Naive B cell (primary cell): ENCODE results near the gene NRF1. TPM values are rescaled to one million over a fixed set of nuclear protein-coding genes. Genes with fewer than 3 reads are reported as not detected.
A peak's percentile ranks its signal among the peaks of the same experiment; 100 is the strongest.
"Not testable (repeated sequence)": the region's sequence is repeated elsewhere in the genome, so short reads cannot be mapped to it uniquely, and the experiment has no call there.

Experiments
- ATAC-seq, 2 donors: fragments of 150-1000 bp; cut with Tn5 transposase; 2 replicates each; pipeline ENCODE4 v1.10.0; 2021; ENCODE audit warnings: low read depth in 2 of 2, mild to moderate bottlenecking in 2 of 2, moderate library complexity in 2 of 2
- DNase-seq: peaks from one replicate; pipeline ENCODE4 v3.0.0; 2022
- H3K27ac Mint-ChIP-seq, 6 donors: one replicate each; pipeline ENCODE4 v1.8.0; 2020 to 2022; ENCODE audit warnings: mild to moderate bottlenecking in 6 of 6, mixed read lengths in 6 of 6, moderate library complexity in 5 of 6, inconsistent platforms in 2 of 6
- H3K27me3 Mint-ChIP-seq, 3 donors: one replicate each; pipeline ENCODE4 v1.8.0; 2021 to 2022; ENCODE audit warnings: mixed read lengths in 3 of 3, mild to moderate bottlenecking in 1 of 3
- H3K36me3 Mint-ChIP-seq, 2 donors: one replicate each; pipeline ENCODE4 v1.8.0; 2020 to 2022; ENCODE audit warnings: mixed read lengths in 2 of 2, inconsistent platforms in 1 of 2, mild to moderate bottlenecking in 1 of 2
- H3K4me1 Mint-ChIP-seq, 3 donors: one replicate each; pipeline ENCODE4 v1.8.0; 2020 to 2022; ENCODE audit warnings: mixed read lengths in 3 of 3, inconsistent platforms in 1 of 3, mild to moderate bottlenecking in 1 of 3, moderate library complexity in 1 of 3
- H3K4me3 Mint-ChIP-seq, 8 donors: one replicate each; pipeline ENCODE4 v1.8.0; 2020 to 2022; ENCODE audit warnings: mild to moderate bottlenecking in 8 of 8, mixed read lengths in 8 of 8, moderate library complexity in 8 of 8, inconsistent platforms in 2 of 8
- H3K9me3 Mint-ChIP-seq, 7 donors: one replicate each; pipeline ENCODE4 v1.8.0; 2020 to 2022; ENCODE audit warnings: mixed read lengths in 7 of 7, mild to moderate bottlenecking in 5 of 7, inconsistent platforms in 2 of 7, moderate library complexity in 1 of 7
- polyA plus RNA-seq, 6 donors: library from polyadenylated mRNA; unstranded; fragments of 300-500 nt; fragmentation: Illumina TruSeq; gene quantifications; one replicate each; pipeline ENCODE4 v1.2.3, GENCODE V29; 2021; ENCODE audit warnings: low read depth in 6 of 6

Gene NRF1
- polyA plus RNA-seq, 6 donors from 2014 or later: 9.6 to 32.4 (median 28.9) TPM

- peaks cover 8 to 19% (median 14%) of the 10 kb centered on the region in 3 donors for H3K4me1 Mint-ChIP-seq
- H3K27me3 Mint-ChIP-seq: no peaks in the 10 kb centered on the region
- H3K9me3 Mint-ChIP-seq: peaks cover 4 to 23% (median 17%) of the 10 kb centered on the region in 7 donors
- no peak for ATAC-seq
- peaks cover 28 to 29% of the 10 kb centered on the region in 2 donors for H3K36me3 Mint-ChIP-seq
- peak overlapping the region in 4 of 6 donors; percentile 24 to 79 (median 40) for H3K27ac Mint-ChIP-seq
- no peak overlapping the region for H3K4me3 Mint-ChIP-seq
- no peak for DNase-seq
Observed at GRCh38 chr7:129664029-129665012, 52.8 kb downstream of the NRF1 start.

GRCh38 chr7:129665013-129665401 is 53.5 kb downstream of the NRF1 start:
- ATAC-seq (no peak), DNase-seq (no peak)
- peak overlapping the region in 2 of 6 donors; percentile 27 to 52 for H3K27ac Mint-ChIP-seq
- no peaks in the 10 kb centered on the region for H3K27me3 Mint-ChIP-seq
- H3K9me3 Mint-ChIP-seq: peaks cover 4 to 17% (median 13%) of the 10 kb centered on the region in 7 donors
- peaks cover 21 to 22% of the 10 kb centered on the region in 2 donors for H3K36me3 Mint-ChIP-seq
- H3K4me3 Mint-ChIP-seq: no peak overlapping the region
- peaks cover 8 to 14% (median 13%) of the 10 kb centered on the region in 3 donors for H3K4me1 Mint-ChIP-seq

DNA sequence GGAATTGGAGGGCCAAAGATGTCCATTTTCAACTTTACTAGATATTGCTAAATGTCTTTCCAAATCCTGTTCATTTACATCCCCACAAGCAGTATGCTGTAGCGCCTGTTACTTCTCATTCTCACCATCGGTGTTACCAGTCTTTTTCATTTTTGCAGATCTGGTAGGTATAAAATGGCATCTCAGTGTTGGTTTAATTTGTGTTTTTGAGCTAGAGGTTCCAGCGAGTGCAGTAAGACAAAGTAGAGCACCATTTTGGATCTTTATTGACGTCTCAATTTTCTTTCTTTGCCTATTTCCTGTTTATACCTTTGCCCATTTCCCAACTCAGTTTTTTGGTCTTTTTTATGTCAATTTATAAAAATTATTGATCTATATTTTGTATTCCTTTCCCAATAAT is 55.6 kb downstream of the NRF1 start:
- Mint-ChIP-seq H3K4me3 (no peak overlapping the region), H3K27ac (no peak overlapping the region), H3K36me3 (peaks cover 4 to 9% of the 10 kb centered on the region in 2 donors), H3K4me1 (peaks cover 8 to 13% (median 9%) of the 10 kb centered on the region in 3 donors), H3K9me3 (peaks cover 0 to 3% (median 1%) of the 10 kb centered on the region in 7 donors), H3K27me3 (no peaks in the 10 kb centered on the region)
- no peak for DNase-seq
- no peak for ATAC-seq

DNA sequence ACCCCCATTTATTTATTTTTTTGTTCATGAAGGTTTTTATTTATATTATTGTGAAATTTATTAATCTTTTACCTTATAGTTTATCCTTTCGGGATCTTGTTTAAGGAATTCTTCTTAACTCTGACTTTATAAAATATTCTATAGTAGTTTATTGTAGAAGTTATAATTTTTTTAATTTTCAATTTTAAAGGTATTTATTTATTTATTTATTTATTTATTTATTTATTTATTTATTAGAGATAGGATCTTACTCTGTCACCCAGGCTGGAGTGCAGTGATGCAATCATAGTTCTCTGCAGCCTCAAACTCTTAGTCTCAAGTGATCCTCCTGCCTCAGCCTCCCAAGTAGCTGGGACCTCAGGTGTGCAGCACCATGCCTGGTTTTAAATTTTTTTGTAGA is 56.0 kb downstream of the NRF1 start:
- ATAC-seq: no peak

GRCh38 chr7:129669901-129670300 is 58.4 kb downstream of the NRF1 start:
- DNase-seq: no peak
- H3K27me3 Mint-ChIP-seq: no peaks in the 10 kb centered on the region
- peaks cover 0 to 3% (median 2%) of the 10 kb centered on the region in 3 donors for H3K4me1 Mint-ChIP-seq
- ATAC-seq: no peak
- no peak overlapping the region for H3K27ac Mint-ChIP-seq
- no peak overlapping the region for H3K4me3 Mint-ChIP-seq
- H3K9me3 Mint-ChIP-seq: peaks cover 0 to 3% (median 0%) of the 10 kb centered on the region in 7 donors
- H3K36me3 Mint-ChIP-seq: peaks cover 4 to 7% of the 10 kb centered on the region in 2 donors

More for the DNA sequence above, 56.0 kb downstream of the NRF1 start:
- peaks cover 8 to 13% (median 9%) of the 10 kb centered on the region in 3 donors for H3K4me1 Mint-ChIP-seq
- peaks cover 0 to 5% of the 10 kb centered on the region in 2 donors for H3K36me3 Mint-ChIP-seq
- no peaks in the 10 kb centered on the region for H3K27me3 Mint-ChIP-seq
- no peak overlapping the region for H3K4me3 Mint-ChIP-seq
- no peaks in the 10 kb centered on the region for H3K9me3 Mint-ChIP-seq
- no peak for DNase-seq
- H3K27ac Mint-ChIP-seq: no peak overlapping the region

GRCh38 chr7:129670656-129671055 is 59.1 kb downstream of the NRF1 start:
- peaks cover 0 to 4% (median 0%) of the 10 kb centered on the region in 3 donors for H3K4me1 Mint-ChIP-seq
- ATAC-seq: no peak
- no peak overlapping the region for H3K4me3 Mint-ChIP-seq
- peaks cover 0 to 9% (median 1%) of the 10 kb centered on the region in 7 donors for H3K9me3 Mint-ChIP-seq
- no peak for DNase-seq
- no peak overlapping the region for H3K27ac Mint-ChIP-seq
- no peaks in the 10 kb centered on the region for H3K27me3 Mint-ChIP-seq
- H3K36me3 Mint-ChIP-seq: peaks cover 12 to 13% of the 10 kb centered on the region in 2 donors

- Mint-ChIP-seq H3K9me3 (peaks cover 0 to 9% (median 1%) of the 10 kb centered on the region in 7 donors), H3K27me3 (no peaks in the 10 kb centered on the region), H3K4me3 (no peak overlapping the region), H3K4me1 (peaks cover 0 to 4% (median 0%) of the 10 kb centered on the region in 3 donors), H3K36me3 (peaks cover 17 to 18% of the 10 kb centered on the region in 2 donors), H3K27ac (no peak overlapping the region)
- ATAC-seq (no peak), DNase-seq (no peak)
Observed at GRCh38 chr7:129671266-129671665, 59.7 kb downstream of the NRF1 start.

DNA sequence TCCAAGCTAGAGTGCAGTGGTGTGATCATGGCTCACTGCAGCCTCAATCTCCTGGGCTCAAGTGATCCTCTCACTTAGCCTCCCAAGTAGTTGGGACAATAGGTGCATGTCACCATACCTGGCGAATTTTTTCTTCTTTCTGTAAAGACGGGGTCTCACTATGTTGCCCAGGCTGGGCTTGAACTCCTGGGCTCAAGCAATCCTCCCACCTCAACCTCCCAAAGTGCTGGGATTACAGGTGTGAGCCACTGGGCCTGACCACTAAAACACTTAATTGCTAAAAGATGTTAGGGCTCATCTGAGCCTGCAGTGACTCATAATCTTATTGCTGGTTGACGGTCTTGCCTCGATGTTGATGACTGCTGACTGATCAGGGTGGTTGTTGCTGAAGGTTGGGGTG is 63.0 kb downstream of the NRF1 start:
- not testable (repeated sequence) for H3K9me3 Mint-ChIP-seq, H3K4me1 Mint-ChIP-seq, ATAC-seq, DNase-seq, H3K27ac Mint-ChIP-seq, H3K27me3 Mint-ChIP-seq, H3K4me3 Mint-ChIP-seq
- H3K36me3 Mint-ChIP-seq: peaks cover 21 to 36% of the 10 kb centered on the region in 2 donors

DNA sequence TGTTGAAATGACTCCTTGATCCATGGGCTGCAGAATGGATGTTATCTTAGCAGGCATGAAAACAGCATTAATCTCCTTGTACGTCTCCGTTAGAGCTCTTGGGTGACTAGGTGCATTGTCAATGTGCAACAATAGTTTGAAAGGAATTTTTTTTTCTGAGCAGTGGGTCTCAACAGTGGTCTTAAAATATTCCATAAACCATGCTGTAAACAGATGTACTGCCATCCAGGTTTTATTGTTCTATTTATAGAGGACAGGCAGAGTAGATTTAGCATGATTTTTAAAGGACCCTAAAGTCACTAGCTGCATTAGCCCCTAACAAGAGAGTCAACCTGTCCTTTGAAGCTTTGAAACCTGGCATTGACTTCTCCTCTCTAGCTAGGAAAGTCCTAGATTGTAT is 64.0 kb downstream of the NRF1 start:
- Mint-ChIP-seq H3K36me3 (peaks cover 21 to 40% of the 10 kb centered on the region in 2 donors), H3K4me3 (no peak overlapping the region), H3K9me3 (peaks cover 0 to 9% (median 1%) of the 10 kb centered on the region in 7 donors), H3K27me3 (no peaks in the 10 kb centered on the region), H3K4me1 (peaks cover 0 to 7% (median 0%) of the 10 kb centered on the region in 3 donors), H3K27ac (no peak overlapping the region)
- ATAC-seq (no peak), DNase-seq (no peak)

- DNase-seq (no peak), ATAC-seq (no peak)
- peaks cover 0 to 8% (median 0%) of the 10 kb centered on the region in 3 donors for H3K4me1 Mint-ChIP-seq
- H3K36me3 Mint-ChIP-seq: peaks cover 21 to 47% of the 10 kb centered on the region in 2 donors
- H3K9me3 Mint-ChIP-seq: peaks cover 0 to 9% (median 1%) of the 10 kb centered on the region in 7 donors
- no peak overlapping the region for H3K27ac Mint-ChIP-seq
- H3K27me3 Mint-ChIP-seq: no peaks in the 10 kb centered on the region
- H3K4me3 Mint-ChIP-seq: no peak overlapping the region
Observed at GRCh38 chr7:129676017-129676897, 64.7 kb downstream of the NRF1 start.

GRCh38 chr7:129677796-129678195 is 66.3 kb downstream of the NRF1 start:
- H3K4me1 Mint-ChIP-seq: peaks cover 0 to 8% (median 0%) of the 10 kb centered on the region in 3 donors
- no peak for DNase-seq
- peaks cover 21 to 47% of the 10 kb centered on the region in 2 donors for H3K36me3 Mint-ChIP-seq
- peaks cover 0 to 9% (median 1%) of the 10 kb centered on the region in 7 donors for H3K9me3 Mint-ChIP-seq
- no peak overlapping the region for H3K27ac Mint-ChIP-seq
- peak overlapping the region in 1 of 8 donors; percentile 16 for H3K4me3 Mint-ChIP-seq
- no peaks in the 10 kb centered on the region for H3K27me3 Mint-ChIP-seq
- no peak for ATAC-seq

GRCh38 chr7:129678606-129679005 is 67.1 kb downstream of the NRF1 start:
- no peak for DNase-seq
- H3K4me3 Mint-ChIP-seq: no peak overlapping the region
- H3K27ac Mint-ChIP-seq: no peak overlapping the region
- no peaks in the 10 kb centered on the region for H3K27me3 Mint-ChIP-seq
- peaks cover 21 to 47% of the 10 kb centered on the region in 2 donors for H3K36me3 Mint-ChIP-seq
- no peak for ATAC-seq
- H3K9me3 Mint-ChIP-seq: peaks cover 0 to 9% (median 1%) of the 10 kb centered on the region in 7 donors
- peaks cover 0 to 8% (median 0%) of the 10 kb centered on the region in 3 donors for H3K4me1 Mint-ChIP-seq

GRCh38 chr7:129680400-129680799 is 68.9 kb downstream of the NRF1 start:
- ATAC-seq (no peak), DNase-seq (no peak)
- no peak overlapping the region for H3K4me3 Mint-ChIP-seq
- H3K27me3 Mint-ChIP-seq: no peaks in the 10 kb centered on the region
- H3K9me3 Mint-ChIP-seq: peaks cover 0 to 1% (median 0%) of the 10 kb centered on the region in 7 donors
- peak overlapping the region in 1 of 6 donors; percentile 6 for H3K27ac Mint-ChIP-seq
- H3K36me3 Mint-ChIP-seq: peaks cover 12 to 37% of the 10 kb centered on the region in 2 donors
- peaks cover 0 to 4% (median 0%) of the 10 kb centered on the region in 3 donors for H3K4me1 Mint-ChIP-seq
